SK-N-SH (cell line): ENCODE results near the gene SFTPB. TPM values are rescaled to one million over a fixed set of nuclear protein-coding genes. Genes with fewer than 3 reads are reported as not detected.

Source experiments
- CTCF ChIA-PET: fragments of 300-600, 350-600 bp; formaldehyde crosslinking; extraction: SDS; loops from one replicate; lab custom pipeline; 2021; lab: Yijun Ruan, JAX
- POLR2A ChIA-PET: fragments of 350-600 bp; sonication (Branson Sonifier 250); formaldehyde crosslinking; extraction: SDS; loops from one replicate; lab custom pipeline; 2020; ENCODE audit warnings: antibody characterized with exemption, inconsistent platforms; lab: Yijun Ruan, JAX
- DNase-seq: peaks from one replicate; pipeline ENCODE4 v3.0.0; 2012
- H2AFZ ChIP-seq: fragments of 200-600 bp; sonication (generic); 2 replicates; pipeline ENCODE4 v1.8.1; 2016; ENCODE audit warnings: antibody characterized with exemption, mild to moderate bottlenecking, low read depth
- H3F3A ChIP-seq: fragments of 200-600 bp; sonication (generic); replicated peaks from 2 replicates; pipeline ENCODE3; 2016; ENCODE audit warnings: antibody characterized with exemption, mild to moderate bottlenecking; ENCODE audit not compliant: insufficient read depth
- H3K27ac ChIP-seq, 2 experiments: fragments of 200-500 bp in 1 of 2; fragments of 200-600 bp in 1 of 2; sonication (Bioruptor generic) in 1 of 2; sonication (generic), shearing (Covaris generic) in 1 of 2; 2 replicates each; pipeline versions ENCODE4 v1.5.1 to v1.6.1; 2014 to 2016; ENCODE audit warnings: low read depth in 2 of 2, inconsistent platforms in 1 of 2, low read length in 1 of 2, mild to moderate bottlenecking in 1 of 2, mixed read lengths in 1 of 2
- H3K27me3 ChIP-seq: fragments of 200-600 bp; sonication (generic), shearing (Covaris generic); 2 replicates; pipeline ENCODE4 v1.6.1; 2016; ENCODE audit warnings: mixed run types; ENCODE audit not compliant: insufficient read depth
- H3K36me3 ChIP-seq, 2 experiments: fragments of 200-500 bp in 1 of 2; fragments of 200-600 bp in 1 of 2; sonication (Bioruptor generic) in 1 of 2; sonication (generic) in 1 of 2; replicated peaks in 1 of 2; 2 replicates each; pipeline versions ENCODE3 to v1.5.1; 2014 to 2016; ENCODE audit warnings: low read length in 1 of 2, mild to moderate bottlenecking in 1 of 2; ENCODE audit not compliant: insufficient read depth in 2 of 2, control insufficient read depth in 1 of 2
- H3K4me1 ChIP-seq, 2 experiments: fragments of 200-500 bp in 1 of 2; fragments of 200-600 bp in 1 of 2; sonication (Bioruptor generic) in 1 of 2; sonication (generic), shearing (Covaris generic) in 1 of 2; 2 replicates each; pipeline versions ENCODE4 v1.5.1 to v1.6.1; 2014 to 2016; ENCODE audit warnings: low read depth in 1 of 2, low read length in 1 of 2, mixed run types in 1 of 2; ENCODE audit not compliant: insufficient read depth in 2 of 2, control insufficient read depth in 1 of 2
- H3K4me2 ChIP-seq: fragments of 200-600 bp; sonication (generic), shearing (Covaris generic); 2 replicates; pipeline ENCODE4 v1.6.1; 2017; ENCODE audit warnings: mixed run types
- H3K4me3 ChIP-seq, 2 experiments: fragments of 200-500 bp in 1 of 2; fragments of 200-600 bp in 1 of 2; sonication (Bioruptor generic) in 1 of 2; sonication (generic), shearing (Covaris generic) in 1 of 2; 2 replicates each; pipeline versions ENCODE4 v1.5.1 to v1.8.1; 2014 to 2016; ENCODE audit warnings: low read depth in 2 of 2, inconsistent platforms in 1 of 2, low read length in 1 of 2, mild to moderate bottlenecking in 1 of 2, mixed read lengths in 1 of 2, moderate library complexity in 1 of 2
- H3K79me2 ChIP-seq: fragments of 200-600 bp; sonication (generic); 2 replicates; pipeline ENCODE4 v1.8.1; 2017; ENCODE audit warnings: mild to moderate bottlenecking; ENCODE audit not compliant: insufficient read depth
- H3K9ac ChIP-seq: fragments of 200-600 bp; sonication (generic); 2 replicates; pipeline ENCODE4 v1.6.1; 2017; ENCODE audit warnings: mixed run types
- H3K9me2 ChIP-seq: fragments of 200-600 bp; sonication (generic); 2 replicates; pipeline ENCODE4 v1.6.1; 2017; ENCODE audit warnings: mixed run types
- H3K9me3 ChIP-seq: fragments of 200-600 bp; sonication (generic); 2 replicates; pipeline ENCODE4 v1.6.1; 2017; ENCODE audit warnings: mixed run types, mild to moderate bottlenecking, moderate library complexity
- H4K20me1 ChIP-seq: fragments of 200-600 bp; sonication (generic); 2 replicates; pipeline ENCODE4 v1.6.1; 2017; ENCODE audit warnings: mild to moderate bottlenecking, mixed run types; ENCODE audit not compliant: insufficient read depth
- CHD2 ChIP-seq: fragments of 150-350 bp; IDR thresholded peaks from 2 replicates; pipeline ENCODE4 v1.6.1; 2018; ENCODE audit warnings: low read length; ENCODE audit not compliant: partially characterized antibody
- ELF1 ChIP-seq: IDR thresholded peaks from 2 replicates; pipeline ENCODE4 v1.4.0; 2012
- EP300 ChIP-seq, 2 experiments: IDR thresholded peaks; 2 replicates each; pipeline versions ENCODE4 v1.4.0 to v1.6.1; 2012; ENCODE audit warnings: borderline replicate concordance in 1 of 2, low read depth in 1 of 2, low read length in 1 of 2
- EZH2phosphoT487 ChIP-seq: fragments of 200-600 bp; sonication (generic); IDR thresholded peaks from 2 replicates; pipeline ENCODE4 v1.6.1; 2017; ENCODE audit warnings: low read depth, mixed run types, mild to moderate bottlenecking, antibody characterized with exemption, moderate library complexity, borderline replicate concordance
- GABPA ChIP-seq: IDR thresholded peaks from 2 replicates; pipeline ENCODE4 v1.4.0; 2012; ENCODE audit warnings: low read depth, mild to moderate bottlenecking
- MAX ChIP-seq: IDR thresholded peaks from 2 replicates; pipeline ENCODE4 v1.4.0; 2012; ENCODE audit warnings: low read depth
- MXI1 ChIP-seq: IDR thresholded peaks from 2 replicates; pipeline ENCODE4 v1.6.1; 2012; ENCODE audit warnings: mild to moderate bottlenecking, low read depth, low read length, improper control_type of control experiment
- NFIC ChIP-seq: IDR thresholded peaks from 2 replicates; pipeline ENCODE4 v1.4.0; 2012; ENCODE audit warnings: borderline replicate concordance
- NRF1 ChIP-seq: IDR thresholded peaks from 2 replicates; pipeline ENCODE4 v1.6.1; 2012; ENCODE audit warnings: low read depth, mild to moderate bottlenecking, low read length
- PBX3 ChIP-seq: IDR thresholded peaks from 2 replicates; pipeline ENCODE4; 2012
- POLR2AphosphoS5 ChIP-seq: IDR thresholded peaks from 2 replicates; pipeline ENCODE4 v1.6.1; 2012; ENCODE audit warnings: low read depth, low read length
- RCOR1 ChIP-seq: fragments of 150-350 bp; IDR thresholded peaks from 2 replicates; pipeline ENCODE4 v1.6.1; 2017; ENCODE audit warnings: antibody characterized with exemption, low read length
- REST ChIP-seq: IDR thresholded peaks from 2 replicates; pipeline ENCODE4 v1.6.1; 2012; ENCODE audit warnings: mild to moderate bottlenecking, low read depth, low read length, moderate library complexity
- RXRA ChIP-seq: IDR thresholded peaks from 2 replicates; pipeline ENCODE4 v1.4.0; 2012; ENCODE audit warnings: low read depth, mild to moderate bottlenecking, borderline replicate concordance
- SIN3A ChIP-seq: IDR thresholded peaks from 2 replicates; pipeline ENCODE4 v1.6.1; 2012; ENCODE audit warnings: low read depth, mild to moderate bottlenecking, low read length, moderate library complexity, borderline replicate concordance
- TAF1 ChIP-seq: IDR thresholded peaks from 2 replicates; pipeline ENCODE4 v1.6.1; 2012; ENCODE audit warnings: low read depth, mild to moderate bottlenecking, low read length, moderate library complexity, borderline replicate concordance
- TCF12 ChIP-seq: IDR thresholded peaks from 2 replicates; pipeline ENCODE4 v1.4.0; 2012
- TEAD4 ChIP-seq: IDR thresholded peaks from 2 replicates; pipeline ENCODE4 v1.4.0; 2012; ENCODE audit warnings: mild to moderate bottlenecking, borderline replicate concordance; ENCODE audit not compliant: insufficient read depth
- USF1 ChIP-seq: IDR thresholded peaks from 2 replicates; pipeline ENCODE4 v1.4.0; 2012; ENCODE audit warnings: low read depth, borderline replicate concordance
- USF2 ChIP-seq: fragments of 150-350 bp; IDR thresholded peaks from 2 replicates; pipeline ENCODE4 v1.6.1; 2017; ENCODE audit warnings: antibody characterized with exemption, low read length, low read depth, borderline replicate concordance
- ZBTB33 ChIP-seq: IDR thresholded peaks from 2 replicates; pipeline ENCODE4 v1.4.0; 2012; ENCODE audit warnings: low read depth, borderline replicate concordance
- WGBS: methylation state at CpG from one replicate; pipeline ENCODE4 v1.1.6; 2017; ENCODE audit warnings: low lambda C conversion rate; 5-methylcytosine and 5-hydroxymethylcytosine counted together
- polyA plus RNA-seq, 3 experiments: library from polyadenylated mRNA; depleted of rRNA; stranded (reverse); fragments of >200 nt; gene quantifications; 2 replicates each; pipeline ENCODE4 v1.2.3, GENCODE V29; 2012

Gene SFTPB
- polyA plus RNA-seq, 1 of the 3 experiments (the other 2 are of a cell fraction): not detected

- no peak for TF ChIP-seq ZBTB33
Measured at GRCh38 chr2:85711578-85712060, 43.6 kb upstream of the SFTPB start (continued).

GRCh38 chr2:85710687-85711577, 42.9 kb upstream of the SFTPB start:
- ChIA-PET POLR2A (interaction anchor here (1.2 kb wide), 1 partner anchor 33 kb away, joined by 4 read pairs; no protein-coding TSS in a partner anchor), CTCF (interaction anchor here (0.9 to 8.1 kb wide), 7 partner anchors 13 to 377 kb away, joined by 3 to 85 read pairs (median 4); no protein-coding TSS in a partner anchor)
- Histone ChIP-seq H3K27me3 (no peaks in the 10 kb centered on the region), H3K4me1 (no peaks in the 10 kb centered on the region; a peak in 1 of 4 replicates), H4K20me1 (no peaks in the 10 kb centered on the region), H3K9ac (no peak overlapping the region), H3K79me2 (no peaks in the 10 kb centered on the region), H3K36me3 (no peaks in the 10 kb centered on the region), H3K9me3 (no peaks in the 10 kb centered on the region), H3K4me3 (no peak overlapping the region), H3K27ac (no peak overlapping the region), H3K4me2 (no peak overlapping the region), H3K9me2 (no peaks in the 10 kb centered on the region), H3F3A (no peaks in the 10 kb centered on the region), H2AFZ (no peak overlapping the region)
- DNase-seq: no peak
- TF ChIP-seq NRF1: no peak
- TF ChIP-seq REST: no peak
- TF ChIP-seq MAX: no peak
- TF ChIP-seq RCOR1: no peak
- TF ChIP-seq SIN3A: no peak
- no peak for TF ChIP-seq TAF1
- TF ChIP-seq USF1: no peak
- TF ChIP-seq NFIC: no peak
- TF ChIP-seq CHD2: no peak
- TF ChIP-seq EP300 (IDR thresholded peaks at IDR 0.05; ENCODE audit: borderline replicate concordance in 1 of 2, low read depth in 1 of 2, low read length in 1 of 2): no peak
- TF ChIP-seq TCF12: no peak
- TF ChIP-seq TEAD4: no peak
- no peak for TF ChIP-seq MXI1
- no peak for TF ChIP-seq USF2
- no peak for TF ChIP-seq PBX3
- TF ChIP-seq POLR2AphosphoS5: no peak
- no peak for TF ChIP-seq RXRA
- no peak for TF ChIP-seq ELF1
- no peak for TF ChIP-seq GABPA
- no peak for TF ChIP-seq EZH2phosphoT487
- 84% methylated on average over 17 of the region's 19 CpGs for WGBS
